PC-3 (cell line): ENCODE data around the gene CBFA2T3. TPM values are rescaled to one million over a fixed set of nuclear protein-coding genes. Genes with fewer than 3 reads are reported as not detected.

Source experiments
- ATAC-seq: fragments of 200-7000 bp; cut with Tn5 transposase; 2 replicates; pipeline ENCODE4 v1.9.1; 2020; ENCODE audit warnings: mild to moderate bottlenecking, moderate library complexity
- BruUV-seq: library from RNA; stranded (reverse); fragments of 400-500 nt; replicated peaks from 2 replicates; lab custom pipeline; 2021; lab: Mats Ljungman, UMichigan
- CTCF ChIA-PET: fragments of 300-600 bp; sonication (Branson Sonifier 250); formaldehyde crosslinking; loops from one replicate; lab custom pipeline; 2022; ENCODE audit warnings: antibody characterized with exemption; lab: Charles Lee
- POLR2A ChIA-PET: fragments of 300-600 bp; sonication (Branson Sonifier 250); formaldehyde crosslinking; loops from one replicate; lab custom pipeline; 2022; ENCODE audit warnings: antibody characterized with exemption; ENCODE audit not compliant: unreplicated experiment; lab: Charles Lee
- DNase-seq: peaks from one replicate; pipeline ENCODE4 v3.0.0-alpha.2; 2015
- H2AFZ ChIP-seq: fragments of 300-600 bp; sonication (generic); 2 replicates; pipeline ENCODE4 v1.6.0; 2016; ENCODE audit warnings: antibody characterized with exemption, low read length
- H3F3A ChIP-seq: fragments of 300-600 bp; sonication (generic); one replicate; pipeline ENCODE4 v1.6.0; 2017; ENCODE audit warnings: antibody characterized with exemption, low read length, control low read depth, mild to moderate bottlenecking; ENCODE audit not compliant: unreplicated experiment
- H3K27ac ChIP-seq: fragments of 300-600 bp; sonication (generic); 2 replicates; pipeline ENCODE4 v1.5.1; 2016; ENCODE audit warnings: mild to moderate bottlenecking, low read length
- H3K27me3 ChIP-seq: fragments of 300-600 bp; sonication (generic); 2 replicates; pipeline ENCODE4 v1.6.1; 2016; ENCODE audit warnings: low read length, mixed read lengths
- H3K36me3 ChIP-seq: fragments of 300-600 bp; sonication (generic); 2 replicates; pipeline ENCODE4 v1.6.1; 2016; ENCODE audit warnings: low read depth, mixed run types, low read length, mixed read lengths
- H3K4me1 ChIP-seq: fragments of 300-600 bp; sonication (generic); 2 replicates; pipeline ENCODE4 v1.5.1; 2016; ENCODE audit warnings: low read length; ENCODE audit not compliant: insufficient read depth
- H3K4me2 ChIP-seq: fragments of 300-600 bp; sonication (generic); 2 replicates; pipeline ENCODE4 v1.6.0; 2016; ENCODE audit warnings: low read length
- H3K4me3 ChIP-seq: fragments of 300-600 bp; sonication (generic); 2 replicates; pipeline ENCODE4 v1.5.1; 2016; ENCODE audit warnings: mild to moderate bottlenecking, low read length, mixed read lengths
- H3K79me2 ChIP-seq: fragments of 300-600 bp; sonication (generic); 2 replicates; pipeline ENCODE4 v1.6.1; 2017; ENCODE audit warnings: low read length, mixed read lengths
- H3K9ac ChIP-seq: fragments of 300-600 bp; sonication (generic); 2 replicates; pipeline ENCODE4 v1.6.0; 2016; ENCODE audit warnings: mild to moderate bottlenecking, low read length
- H3K9me2 ChIP-seq: fragments of 300-600 bp; sonication (generic); replicated peaks from 2 replicates; pipeline ENCODE4 v1.6.1; 2016; ENCODE audit warnings: mixed run types, low read length, mixed read lengths
- H3K9me3 ChIP-seq: fragments of 300-600 bp; sonication (generic); 2 replicates; pipeline ENCODE4 v1.6.1; 2016; ENCODE audit warnings: low read length, mixed read lengths
- H4K20me1 ChIP-seq: fragments of 300-600 bp; sonication (generic); 2 replicates; pipeline ENCODE4 v1.6.1; 2016; ENCODE audit warnings: low read length, mixed read lengths
- EZH2 ChIP-seq: fragments of 300-600 bp; sonication (generic); IDR thresholded peaks from one replicate; pipeline ENCODE4 v1.6.1; 2017; ENCODE audit warnings: antibody characterized with exemption, mild to moderate bottlenecking, low read length; ENCODE audit not compliant: unreplicated experiment
- EZH2phosphoT487 ChIP-seq: fragments of 300-600 bp; sonication (generic); IDR thresholded peaks from 2 replicates; pipeline ENCODE4 v1.6.1; 2018; ENCODE audit warnings: mild to moderate bottlenecking, antibody characterized with exemption, low read length, borderline replicate concordance
- intact Hi-C: fragments of 100-400 bp; cut with micrococcal nuclease; formaldehyde crosslinking; loops from 2 replicates; pipeline ENCODE4 v1.9.0; 2023
- total RNA-seq: library from RNA; depleted of rRNA; stranded (reverse); fragments of >200 nt; gene quantifications from 2 replicates; pipeline ENCODE4 v1.2.3, GENCODE V29; 2014
- TF ChIP-seq, protein P1 (sequence below): fragments of 300-600 bp; sonication (generic); conservative IDR thresholded peaks from 2 replicates; pipeline ENCODE4 v1.5.1; 2017; ENCODE audit warnings: antibody characterized with exemption, low read depth, mild to moderate bottlenecking, low read length

The CBFA2T3 gene
- total RNA-seq, 1 experiment from 2014 or later, result not detected

DNA sequence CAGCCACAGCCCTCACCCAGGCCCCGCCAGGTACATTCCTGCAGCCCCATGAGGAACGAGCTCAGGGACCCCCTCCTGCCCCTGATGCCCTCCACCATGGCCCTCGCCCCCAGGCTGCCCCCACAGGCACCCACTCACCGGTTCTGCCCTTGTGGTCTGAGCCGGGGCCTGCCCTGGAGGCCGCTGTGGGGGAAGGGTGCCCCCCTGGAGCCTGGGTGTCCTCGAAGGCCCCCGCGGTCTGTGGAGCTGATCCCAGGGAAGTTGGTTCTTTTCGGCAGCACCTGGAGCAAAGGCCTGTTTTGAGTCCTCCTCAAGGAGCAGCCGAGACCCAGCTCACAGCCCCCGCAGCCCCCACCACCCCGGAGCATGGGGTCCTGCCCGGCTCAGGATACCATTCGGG is 112.9 kb downstream of the CBFA2T3 start:
- ChIA-PET POLR2A (no interaction called here), CTCF (no interaction called here)
- Histone ChIP-seq H3K36me3 (no peaks in the 10 kb centered on the region), H3K9me3 (no peaks in the 10 kb centered on the region), H3K4me2 (no peak overlapping the region), H3K4me3 (no peak overlapping the region), H3K4me1 (no peaks in the 10 kb centered on the region), H3K27ac (no peak overlapping the region), H3F3A (no peaks in the 10 kb centered on the region), H3K9me2 (no peaks in the 10 kb centered on the region), H3K27me3 (no peaks in the 10 kb centered on the region), H3K9ac (no peak overlapping the region), H4K20me1 (no peaks in the 10 kb centered on the region), H2AFZ (no peak overlapping the region), H3K79me2 (no peaks in the 10 kb centered on the region)
- intact Hi-C loops, result no loop called here
- no TSS peak for BruUV-seq
- ATAC-seq (no peak), DNase-seq (no peak)
- no peak for TF ChIP-seq EZH2phosphoT487
- TF ChIP-seq EZH2, result no peak
- TF ChIP-seq, protein P1, sequence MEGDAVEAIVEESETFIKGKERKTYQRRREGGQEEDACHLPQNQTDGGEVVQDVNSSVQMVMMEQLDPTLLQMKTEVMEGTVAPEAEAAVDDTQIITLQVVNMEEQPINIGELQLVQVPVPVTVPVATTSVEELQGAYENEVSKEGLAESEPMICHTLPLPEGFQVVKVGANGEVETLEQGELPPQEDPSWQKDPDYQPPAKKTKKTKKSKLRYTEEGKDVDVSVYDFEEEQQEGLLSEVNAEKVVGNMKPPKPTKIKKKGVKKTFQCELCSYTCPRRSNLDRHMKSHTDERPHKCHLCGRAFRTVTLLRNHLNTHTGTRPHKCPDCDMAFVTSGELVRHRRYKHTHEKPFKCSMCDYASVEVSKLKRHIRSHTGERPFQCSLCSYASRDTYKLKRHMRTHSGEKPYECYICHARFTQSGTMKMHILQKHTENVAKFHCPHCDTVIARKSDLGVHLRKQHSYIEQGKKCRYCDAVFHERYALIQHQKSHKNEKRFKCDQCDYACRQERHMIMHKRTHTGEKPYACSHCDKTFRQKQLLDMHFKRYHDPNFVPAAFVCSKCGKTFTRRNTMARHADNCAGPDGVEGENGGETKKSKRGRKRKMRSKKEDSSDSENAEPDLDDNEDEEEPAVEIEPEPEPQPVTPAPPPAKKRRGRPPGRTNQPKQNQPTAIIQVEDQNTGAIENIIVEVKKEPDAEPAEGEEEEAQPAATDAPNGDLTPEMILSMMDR, result no peak

DNA sequence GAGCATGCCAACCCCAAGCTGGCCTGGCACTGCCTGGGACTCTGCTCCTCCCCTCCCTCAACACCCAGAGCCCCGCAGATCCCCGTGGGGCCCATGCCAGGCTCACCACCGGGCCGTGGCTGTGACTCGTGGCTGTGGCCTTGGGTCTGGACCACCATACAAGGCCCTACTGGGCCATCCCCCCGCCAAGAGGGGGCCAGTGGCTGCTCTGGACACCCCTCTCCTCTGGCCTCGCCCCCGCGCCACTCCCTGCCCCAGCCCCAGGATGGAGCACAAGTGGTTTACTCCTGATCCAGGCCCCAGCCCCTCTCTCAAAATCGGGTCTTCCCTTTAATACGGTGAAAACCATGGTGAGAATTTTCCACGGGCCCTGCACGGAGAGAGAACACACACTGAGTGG is 113.6 kb downstream of the CBFA2T3 start:
- Histone ChIP-seq H3K4me2 (no peak overlapping the region), H3K9me2 (no peaks in the 10 kb centered on the region), H3K27me3 (no peaks in the 10 kb centered on the region), H3K4me3 (no peak overlapping the region), H3K27ac (no peak overlapping the region), H3F3A (no peaks in the 10 kb centered on the region), H2AFZ (no peak overlapping the region), H3K36me3 (no peaks in the 10 kb centered on the region), H3K79me2 (peaks cover 4% of the 10 kb centered on the region), H3K9ac (no peak overlapping the region), H4K20me1 (no peaks in the 10 kb centered on the region), H3K4me1 (no peaks in the 10 kb centered on the region), H3K9me3 (no peaks in the 10 kb centered on the region)
- CTCF ChIA-PET, result no interaction called here
- POLR2A ChIA-PET, result no interaction called here
- intact Hi-C loops, result no loop called here
- TF ChIP-seq EZH2phosphoT487 (no peak), EZH2 (no peak)
- TF ChIP-seq, protein P1, result no peak
- DNase-seq (no peak), ATAC-seq (no peak)
- BruUV-seq, result no TSS peak

DNA sequence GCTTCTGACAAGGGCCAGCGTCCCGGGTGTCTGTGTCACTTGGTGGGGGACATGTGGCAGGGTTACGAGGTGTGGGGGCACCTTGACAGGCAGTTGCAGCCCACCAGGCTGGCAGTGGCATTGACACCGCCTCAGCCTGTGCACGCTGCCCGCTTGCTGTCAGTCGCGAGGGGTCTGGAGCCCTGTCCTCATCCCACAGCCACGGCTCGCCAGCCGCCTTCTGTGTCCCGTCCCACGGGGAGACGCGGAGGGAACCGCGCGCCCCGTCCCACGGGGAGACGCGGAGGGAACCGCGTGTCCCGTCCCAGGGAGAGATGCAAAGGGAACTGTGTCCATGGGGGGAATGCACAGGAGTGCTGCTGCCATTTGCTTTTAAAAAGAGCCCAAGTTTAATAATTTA is 114.0 kb downstream of the CBFA2T3 start:
- no peak overlapping the region for H3K9ac ChIP-seq
- no peaks in the 10 kb centered on the region for H4K20me1 ChIP-seq
- POLR2A ChIA-PET, result no interaction called here
- peaks cover 8% of the 10 kb centered on the region for H3K79me2 ChIP-seq
- 0 out of 2 replicates have a peak, but pooled peaks cover 4% of the 10 kb centered on the region for H3K4me1 ChIP-seq
- no peak overlapping the region for H3K4me3 ChIP-seq
- H3K27me3 ChIP-seq, result no peaks in the 10 kb centered on the region
- no peak overlapping the region for H2AFZ ChIP-seq
- BruUV-seq, result no TSS peak
- no peaks in the 10 kb centered on the region for H3K36me3 ChIP-seq
- TF ChIP-seq, protein P1, result no peak
- no peak for TF ChIP-seq EZH2
- no peak for TF ChIP-seq EZH2phosphoT487
- no peaks in the 10 kb centered on the region for H3K9me2 ChIP-seq
- no peaks in the 10 kb centered on the region for H3F3A ChIP-seq
- intact Hi-C loops, result no loop called here
- no peak overlapping the region for H3K27ac ChIP-seq
- ATAC-seq (no peak), DNase-seq (no peak)
- no peaks in the 10 kb centered on the region for H3K9me3 ChIP-seq
- H3K4me2 ChIP-seq, result no peak overlapping the region
- CTCF ChIA-PET, result no interaction called here
